Activated CD4-positive, alpha-beta memory T cell treated with anti-CD3 and anti-CD28 coated beads, Interleukin-2, amount 10 ng/mL, durations not matched to agents 7 days and 5 days (primary cell): ENCODE measurements around the gene MCC. TPM values are rescaled to one million over a fixed set of nuclear protein-coding genes. Genes with fewer than 3 reads are reported as not detected.

ENCODE experiments used
- CTCF ChIA-PET: fragments of 350-600 bp; sonication (Branson Sonifier 250); formaldehyde crosslinking; loops from one replicate; lab custom pipeline; 2021; ENCODE audit warnings: antibody characterized with exemption, inconsistent platforms; lab: Charles Lee
- POLR2A ChIA-PET: fragments of 350-600 bp; sonication (Branson Sonifier 250); formaldehyde crosslinking; loops from one replicate; lab custom pipeline; 2021; ENCODE audit warnings: antibody characterized with exemption; lab: Charles Lee
- DNase-seq: peaks from one replicate; pipeline ENCODE4 v3.0.0-alpha.2; 2020
- H3K27ac Mint-ChIP-seq: one replicate; pipeline ENCODE4 v1.8.0; 2021; ENCODE audit warnings: mild to moderate bottlenecking, mixed read lengths
- H3K27me3 Mint-ChIP-seq: one replicate; pipeline ENCODE4 v1.8.0; 2021; ENCODE audit warnings: mixed read lengths
- H3K36me3 Mint-ChIP-seq: one replicate; pipeline ENCODE4 v1.8.0; 2021; ENCODE audit warnings: low read depth, mixed read lengths
- H3K4me1 Mint-ChIP-seq: one replicate; pipeline ENCODE4 v1.8.0; 2021; ENCODE audit warnings: mixed read lengths
- H3K4me3 Mint-ChIP-seq: one replicate; pipeline ENCODE4 v1.8.0; 2021; ENCODE audit warnings: mild to moderate bottlenecking, mixed read lengths
- H3K9me3 Mint-ChIP-seq: one replicate; pipeline ENCODE4 v1.8.0; 2021; ENCODE audit warnings: mixed read lengths
- total RNA-seq, 2 experiments: library from RNA; stranded (reverse); gene quantifications; one replicate each; pipeline ENCODE4 v1.2.3, GENCODE V29; 2021

Gene MCC
- total RNA-seq, 2 experiments from 2014 or later, result 8.6 to 10.4 TPM

DNA sequence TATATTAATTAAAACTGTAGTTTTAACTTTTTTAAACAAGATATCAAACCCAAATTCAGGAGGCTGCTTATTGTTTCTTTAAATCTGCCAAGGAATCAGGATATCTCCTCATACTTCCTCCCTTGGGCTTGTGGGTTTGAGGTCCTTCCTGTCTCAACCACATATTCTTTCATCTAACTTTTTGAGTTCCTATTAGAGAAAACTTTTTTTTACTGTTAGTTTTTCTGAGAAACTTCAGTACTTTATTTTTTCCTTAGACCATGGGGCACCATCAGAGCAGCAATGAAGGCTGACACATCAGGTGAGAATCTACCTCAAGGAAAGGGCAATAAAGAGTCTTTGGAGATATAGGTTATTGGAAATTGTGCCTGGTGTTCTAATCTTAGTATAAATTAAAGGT lies 110.2 kb downstream of the MCC start:
- H3K27ac Mint-ChIP-seq, result peak overlapping the region; percentile 33
- H3K4me1 Mint-ChIP-seq, result peaks cover 46% of the 10 kb centered on the region
- H3K9me3 Mint-ChIP-seq, result peaks cover 5% of the 10 kb centered on the region
- H3K4me3 Mint-ChIP-seq, result no peak overlapping the region
- peaks cover 3% of the 10 kb centered on the region for H3K36me3 Mint-ChIP-seq
- ChIA-PET POLR2A (no interaction called here), CTCF (interaction anchor here (0.7 to 2.8 kb wide), 8 partner anchors 12 to 382 kb away, joined by 3 to 26 read pairs (median 6); partner anchors contain the start of genes MCC and YTHDC2)
- no peaks in the 10 kb centered on the region for H3K27me3 Mint-ChIP-seq
- peak; percentile 25 for DNase-seq

DNA sequence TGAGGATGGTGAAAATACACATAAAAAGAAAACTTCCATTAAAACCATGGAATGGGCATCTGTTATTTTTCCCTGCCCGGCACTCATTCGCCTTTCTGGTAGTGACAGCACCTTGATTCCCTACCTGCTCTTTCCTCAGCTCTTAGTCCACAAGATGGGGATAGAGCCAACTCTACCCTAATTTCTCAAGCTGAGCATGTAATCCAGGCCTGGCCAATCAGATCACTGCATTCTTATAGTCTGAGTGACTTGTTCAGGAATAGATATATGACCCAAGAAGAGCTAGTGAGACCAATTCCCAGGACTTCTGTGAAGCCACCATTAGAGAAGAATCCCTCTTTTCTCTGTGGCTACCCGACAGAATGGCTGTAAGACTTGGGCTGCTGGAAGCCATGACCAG lies 111.6 kb downstream of the MCC start:
- H3K27me3 Mint-ChIP-seq, result no peaks in the 10 kb centered on the region
- peaks cover 39% of the 10 kb centered on the region for H3K4me1 Mint-ChIP-seq
- H3K27ac Mint-ChIP-seq, result no peak overlapping the region
- ChIA-PET CTCF (interaction anchor here (1.2 kb wide), 1 partner anchor 137 kb away, joined by 4 read pairs; the partner anchor contains the start of gene YTHDC2), POLR2A (no interaction called here)
- peaks cover 3% of the 10 kb centered on the region for H3K36me3 Mint-ChIP-seq
- no peak overlapping the region for H3K4me3 Mint-ChIP-seq
- DNase-seq, result no peak
- peaks cover 5% of the 10 kb centered on the region for H3K9me3 Mint-ChIP-seq

GRCh38 chr5:113375480-113376060 lies 112.7 kb downstream of the MCC start:
- peaks cover 32% of the 10 kb centered on the region for H3K4me1 Mint-ChIP-seq
- no peak for DNase-seq
- H3K27me3 Mint-ChIP-seq, result no peaks in the 10 kb centered on the region
- no peak overlapping the region for H3K27ac Mint-ChIP-seq
- no peak overlapping the region for H3K4me3 Mint-ChIP-seq
- H3K9me3 Mint-ChIP-seq, result peaks cover 5% of the 10 kb centered on the region
- H3K36me3 Mint-ChIP-seq, result peaks cover 3% of the 10 kb centered on the region
- POLR2A ChIA-PET, result interaction anchor here (1.8 kb wide), 1 partner anchor 139 kb away, joined by 4 read pairs; no protein-coding TSS in a partner anchor
- CTCF ChIA-PET, result interaction anchor here (0.6 to 1.9 kb wide), 3 partner anchors 43 to 379 kb away, joined by 3 to 10 read pairs (median 4); partner anchors contain the start of gene YTHDC2

DNA sequence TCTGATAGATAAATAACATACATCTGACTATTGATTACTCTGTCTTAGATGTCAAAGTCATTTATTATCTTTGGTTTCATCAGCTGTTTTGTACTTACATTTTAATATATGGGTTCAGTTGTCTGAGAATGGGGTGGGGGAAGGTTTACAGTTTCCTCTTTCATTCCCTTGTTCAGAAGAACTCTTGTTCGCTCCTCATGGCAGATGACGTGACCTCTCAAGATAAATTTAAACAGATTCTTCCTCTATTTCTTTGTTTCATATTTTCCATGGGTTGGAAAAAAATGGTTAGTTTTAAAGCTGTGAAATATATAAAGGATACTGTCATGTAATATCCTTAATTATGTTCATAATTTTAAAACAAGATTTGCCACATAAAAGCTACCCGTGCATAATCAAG lies 114.8 kb downstream of the MCC start:
- peaks cover 5% of the 10 kb centered on the region for H3K9me3 Mint-ChIP-seq
- H3K4me3 Mint-ChIP-seq, result no peak overlapping the region
- no peak for DNase-seq
- POLR2A ChIA-PET, result no interaction called here
- H3K27ac Mint-ChIP-seq, result no peak overlapping the region
- peaks cover 3% of the 10 kb centered on the region for H3K36me3 Mint-ChIP-seq
- H3K27me3 Mint-ChIP-seq, result peaks cover 9% of the 10 kb centered on the region
- CTCF ChIA-PET, result interaction anchor here (1.2 to 1.9 kb wide), 2 partner anchors 16 to 377 kb away, joined by 6 to 10 read pairs; no protein-coding TSS in a partner anchor
- H3K4me1 Mint-ChIP-seq, result peaks cover 15% of the 10 kb centered on the region

DNA sequence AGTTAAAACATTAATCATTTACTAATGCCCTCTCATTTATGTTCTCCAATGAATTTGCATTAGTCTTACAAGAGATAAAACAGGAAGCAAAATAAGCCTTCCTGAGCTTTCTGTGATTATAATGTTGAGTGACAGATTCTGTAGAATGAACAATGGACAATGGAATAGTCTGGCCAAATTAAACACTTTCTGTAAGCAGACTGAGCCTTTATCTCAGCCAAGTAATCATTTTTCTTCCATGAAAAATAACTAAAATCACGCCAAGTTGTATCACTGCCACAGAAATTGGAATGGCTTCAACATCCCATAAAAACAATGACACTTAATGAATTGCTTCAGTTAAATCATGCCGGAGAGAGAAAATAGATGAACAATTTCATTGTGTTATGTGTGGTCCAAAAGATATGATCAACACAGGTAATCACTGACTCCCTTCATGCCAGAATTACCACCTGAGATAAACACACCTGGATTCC lies 116.5 kb downstream of the MCC start:
- Mint-ChIP-seq H3K9me3 (peaks cover 2% of the 10 kb centered on the region), H3K36me3 (peaks cover 3% of the 10 kb centered on the region), H3K27ac (no peak overlapping the region), H3K27me3 (peaks cover 12% of the 10 kb centered on the region), H3K4me3 (no peak overlapping the region), H3K4me1 (peaks cover 2% of the 10 kb centered on the region)
- no peak for DNase-seq
- ChIA-PET POLR2A (no interaction called here), CTCF (no interaction called here)

DNA sequence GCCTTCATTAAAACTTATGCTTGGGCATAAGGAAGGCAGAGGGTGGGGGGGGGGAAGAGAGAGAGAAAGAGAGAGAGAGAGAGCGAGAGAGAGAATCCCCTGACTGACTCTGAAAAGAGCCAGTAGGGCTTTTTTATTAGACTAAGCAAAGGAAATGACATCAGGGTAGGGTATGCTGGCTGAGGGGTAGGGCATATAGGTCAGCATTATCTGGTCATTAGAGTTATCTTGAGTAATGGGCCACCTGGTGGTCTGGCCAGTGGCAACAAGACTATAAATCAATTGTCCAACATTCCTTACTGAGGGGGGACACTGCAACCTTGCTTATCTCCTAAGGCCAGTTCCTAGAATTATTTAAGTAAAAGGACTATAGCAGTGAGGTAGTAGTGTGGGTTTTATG lies 120.7 kb downstream of the MCC start:
- peaks cover 17% of the 10 kb centered on the region for H3K9me3 Mint-ChIP-seq
- POLR2A ChIA-PET, result no interaction called here

DNA sequence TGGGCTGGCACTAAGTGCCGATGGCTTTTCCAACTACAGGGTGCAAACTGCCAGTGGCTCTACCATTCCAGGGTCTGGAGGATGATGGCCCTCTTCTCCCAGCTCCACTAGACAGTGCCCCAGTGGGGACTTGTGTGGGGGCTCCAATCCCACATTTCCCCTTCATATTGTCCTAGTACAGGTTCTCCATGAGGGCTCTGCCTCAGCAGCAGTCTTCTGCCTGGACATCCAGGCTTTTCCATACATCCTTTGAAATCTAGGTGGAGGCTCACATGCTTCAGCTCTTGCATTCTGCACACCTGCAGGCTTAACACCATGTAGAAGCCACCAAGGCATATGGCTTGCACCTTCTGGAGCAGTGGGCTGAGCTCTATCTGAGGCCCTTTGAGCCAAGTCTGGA lies 123.8 kb downstream of the MCC start:
- Mint-ChIP-seq H3K4me1 (no peaks in the 10 kb centered on the region), H3K27me3 (peaks cover 15% of the 10 kb centered on the region), H3K9me3 (peaks cover 17% of the 10 kb centered on the region), H3K4me3 (no peak overlapping the region), H3K27ac (no peak overlapping the region), H3K36me3 (peaks cover 6% of the 10 kb centered on the region)
- ChIA-PET POLR2A (no interaction called here), CTCF (no interaction called here)
- no peak for DNase-seq

More for the DNA sequence above, 120.7 kb downstream of the MCC start:
- Mint-ChIP-seq H3K27ac (no peak overlapping the region), H3K27me3 (peaks cover 19% of the 10 kb centered on the region), H3K4me3 (no peak overlapping the region), H3K4me1 (no peaks in the 10 kb centered on the region), H3K36me3 (peaks cover 6% of the 10 kb centered on the region)
- DNase-seq, result no peak
- CTCF ChIA-PET, result interaction anchor here (0.5 kb wide), 1 partner anchor 10 kb away, joined by 3 read pairs; no protein-coding TSS in a partner anchor

- Mint-ChIP-seq H3K4me3 (no peak overlapping the region), H3K27ac (no peak overlapping the region), H3K36me3 (peaks cover 6% of the 10 kb centered on the region), H3K27me3 (peaks cover 7% of the 10 kb centered on the region), H3K9me3 (peaks cover 17% of the 10 kb centered on the region), H3K4me1 (no peaks in the 10 kb centered on the region)
- CTCF ChIA-PET, result interaction anchor here (1.0 kb wide), 1 partner anchor 18 kb away, joined by 3 read pairs; no protein-coding TSS in a partner anchor
- DNase-seq, result no peak
- POLR2A ChIA-PET, result no interaction called here
Measured at GRCh38 chr5:113361701-113362100, 126.6 kb downstream of the MCC start.

GRCh38 chr5:113359419-113359818 lies 128.8 kb downstream of the MCC start:
- peaks cover 6% of the 10 kb centered on the region for H3K9me3 Mint-ChIP-seq
- no peak overlapping the region for H3K4me3 Mint-ChIP-seq
- no peaks in the 10 kb centered on the region for H3K27me3 Mint-ChIP-seq
- H3K4me1 Mint-ChIP-seq, result no peaks in the 10 kb centered on the region
- no peak overlapping the region for H3K27ac Mint-ChIP-seq
- POLR2A ChIA-PET, result no interaction called here
- CTCF ChIA-PET, result no interaction called here
- DNase-seq, result no peak
- H3K36me3 Mint-ChIP-seq, result no peaks in the 10 kb centered on the region

GRCh38 chr5:113358696-113359095 lies 129.6 kb downstream of the MCC start:
- DNase-seq, result no peak
- Mint-ChIP-seq H3K4me1 (no peaks in the 10 kb centered on the region), H3K27me3 (no peaks in the 10 kb centered on the region), H3K27ac (no peak overlapping the region), H3K36me3 (no peaks in the 10 kb centered on the region), H3K4me3 (no peak overlapping the region), H3K9me3 (peaks cover 3% of the 10 kb centered on the region)
- ChIA-PET POLR2A (no interaction called here), CTCF (interaction anchor here (0.7 kb wide), 1 partner anchor 21 kb away, joined by 3 read pairs; no protein-coding TSS in a partner anchor)

DNA sequence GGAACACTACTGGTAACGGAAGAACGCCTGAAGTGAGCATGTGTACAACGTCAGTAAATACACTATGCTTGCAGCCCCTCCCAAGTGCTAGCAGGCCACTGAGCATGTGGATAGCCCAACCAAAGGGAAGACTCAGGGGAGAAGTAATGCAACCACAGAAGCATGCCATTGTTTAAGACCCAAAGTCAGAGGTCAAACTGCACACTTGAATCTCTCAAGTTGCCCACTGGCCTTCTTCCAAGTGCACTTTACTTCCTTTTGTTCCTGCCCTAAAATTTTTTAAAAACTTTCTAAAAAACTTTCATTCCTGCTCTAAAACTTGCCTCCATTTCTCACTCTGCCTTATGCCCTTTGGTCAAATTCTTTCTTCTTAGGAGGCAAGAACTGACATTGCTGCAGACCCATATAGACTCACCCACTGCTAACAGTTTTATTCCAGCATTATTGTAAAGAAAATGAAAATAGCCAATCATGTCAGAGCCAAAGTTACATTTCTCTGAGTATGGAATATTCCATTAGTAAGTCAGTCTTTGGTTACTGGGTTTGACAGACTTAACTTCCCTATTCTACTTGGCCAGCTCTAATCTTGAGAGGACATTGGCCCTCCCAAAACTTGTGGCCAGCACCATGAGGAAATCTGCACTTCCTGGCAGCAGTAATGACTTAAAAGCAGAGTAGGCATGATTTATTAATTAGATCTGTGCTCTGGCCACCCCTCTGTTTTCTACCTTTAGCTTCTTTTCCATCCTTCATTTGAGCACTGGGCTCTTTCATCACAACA lies 130.4 kb downstream of the MCC start:
- Mint-ChIP-seq H3K9me3 (no peaks in the 10 kb centered on the region), H3K36me3 (no peaks in the 10 kb centered on the region), H3K4me3 (no peak overlapping the region), H3K4me1 (no peaks in the 10 kb centered on the region), H3K27ac (no peak overlapping the region), H3K27me3 (no peaks in the 10 kb centered on the region)
- CTCF ChIA-PET, result interaction anchor here (0.6 kb wide), 1 partner anchor 9 kb away, joined by 3 read pairs; no protein-coding TSS in a partner anchor
- DNase-seq, result no peak
- POLR2A ChIA-PET, result no interaction called here

- DNase-seq, result no peak
- no peak overlapping the region for H3K4me3 Mint-ChIP-seq
- CTCF ChIA-PET, result no interaction called here
- no peaks in the 10 kb centered on the region for H3K27me3 Mint-ChIP-seq
- H3K27ac Mint-ChIP-seq, result no peak overlapping the region
- POLR2A ChIA-PET, result no interaction called here
- H3K36me3 Mint-ChIP-seq, result no peaks in the 10 kb centered on the region
- no peaks in the 10 kb centered on the region for H3K4me1 Mint-ChIP-seq
- no peaks in the 10 kb centered on the region for H3K9me3 Mint-ChIP-seq
Measured at GRCh38 chr5:113356487-113356886, 131.8 kb downstream of the MCC start.

- peaks cover 8% of the 10 kb centered on the region for H3K27me3 Mint-ChIP-seq
- H3K36me3 Mint-ChIP-seq, result no peaks in the 10 kb centered on the region
- CTCF ChIA-PET, result no interaction called here
- POLR2A ChIA-PET, result no interaction called here
- no peak overlapping the region for H3K27ac Mint-ChIP-seq
- H3K9me3 Mint-ChIP-seq, result no peaks in the 10 kb centered on the region
- no peak overlapping the region for H3K4me3 Mint-ChIP-seq
- H3K4me1 Mint-ChIP-seq, result no peaks in the 10 kb centered on the region
- DNase-seq, result no peak
Measured at GRCh38 chr5:113354055-113354454, 134.2 kb downstream of the MCC start.
